ACC112 (cell line): ENCODE results near the gene SLC18A3.

Experiments
- H2AFZ ChIP-seq: fragments of 200-600 bp; sonication (generic); one replicate; pipeline ENCODE4 v1.6.0; 2017; ENCODE audit warnings: antibody characterized with exemption, low read length; ENCODE audit not compliant: unreplicated experiment
- H3K27ac ChIP-seq: fragments of 200-600 bp; sonication (generic); 2 replicates; pipeline ENCODE4 v1.5.1; 2014; ENCODE audit warnings: low read depth, mild to moderate bottlenecking, antibody characterized with exemption, low read length, moderate library complexity
- H3K27me3 ChIP-seq: fragments of 200-600 bp; sonication (generic); 2 replicates; pipeline ENCODE4 v1.6.1; 2014; ENCODE audit warnings: mild to moderate bottlenecking, antibody characterized with exemption, low read length, moderate library complexity, mixed read lengths; ENCODE audit not compliant: insufficient read depth
- H3K36me3 ChIP-seq: fragments of 200-600 bp; sonication (generic); 2 replicates; pipeline ENCODE4 v1.6.1; 2016; ENCODE audit warnings: mild to moderate bottlenecking, antibody characterized with exemption, low read length, moderate library complexity, mixed read lengths; ENCODE audit not compliant: insufficient read depth
- H3K4me1 ChIP-seq: fragments of 200-600 bp; sonication (generic); one replicate; pipeline ENCODE4 v1.6.1; 2016; ENCODE audit warnings: low read length, mixed read lengths; ENCODE audit not compliant: insufficient read depth, unreplicated experiment, control insufficient read depth
- H3K4me3 ChIP-seq: fragments of 200-600 bp; sonication (generic); 2 replicates; pipeline ENCODE4 v1.5.1; 2014; ENCODE audit warnings: mild to moderate bottlenecking, low read depth, low read length
- H3K79me2 ChIP-seq: fragments of 200-600 bp; sonication (generic); one replicate; pipeline ENCODE4 v1.6.0; 2016; ENCODE audit warnings: low read length; ENCODE audit not compliant: control insufficient read depth, unreplicated experiment, insufficient read depth

Gene SLC18A3

GRCh38 chr10:49595713-49596492, 14.2 kb upstream of the SLC18A3 start:
- Histone ChIP-seq H3K4me1 (no peaks in the 10 kb centered on the region), H2AFZ (no peak overlapping the region), H3K27ac (no peak overlapping the region), H3K79me2 (no peaks in the 10 kb centered on the region), H3K36me3 (no peaks in the 10 kb centered on the region), H3K4me3 (no peak overlapping the region), H3K27me3 (no peaks in the 10 kb centered on the region)

GRCh38 chr10:49596493-49596809, 13.7 kb upstream of the SLC18A3 start:
- Histone ChIP-seq H3K36me3 (no peaks in the 10 kb centered on the region), H3K4me1 (no peaks in the 10 kb centered on the region), H3K79me2 (no peaks in the 10 kb centered on the region), H3K27ac (no peak overlapping the region), H2AFZ (no peak overlapping the region), H3K27me3 (no peaks in the 10 kb centered on the region), H3K4me3 (no peak overlapping the region)

GRCh38 chr10:49596836-49597235, 13.3 kb upstream of the SLC18A3 start:
- Histone ChIP-seq H3K4me1 (peaks cover 3% of the 10 kb centered on the region), H3K36me3 (no peaks in the 10 kb centered on the region), H3K27me3 (0 out of 2 replicates have a peak, but pooled peaks cover under 1% of the 10 kb centered on the region), H3K79me2 (no peaks in the 10 kb centered on the region), H2AFZ (no peak overlapping the region), H3K4me3 (no peak overlapping the region), H3K27ac (no peak overlapping the region)

- Histone ChIP-seq H3K27me3 (peaks cover 8% of the 10 kb centered on the region), H3K27ac (no peak overlapping the region), H3K4me3 (no peak overlapping the region), H3K36me3 (no peaks in the 10 kb centered on the region), H2AFZ (no peak overlapping the region), H3K4me1 (peaks cover 7% of the 10 kb centered on the region), H3K79me2 (no peaks in the 10 kb centered on the region)
These were observed 12.5 kb upstream of the SLC18A3 start for GRCh38 chr10:49597426-49598163.

GRCh38 chr10:49598164-49598856, 11.8 kb upstream of the SLC18A3 start:
- Histone ChIP-seq H3K27ac (no peak overlapping the region), H3K36me3 (no peaks in the 10 kb centered on the region), H3K27me3 (peaks cover 15% of the 10 kb centered on the region), H2AFZ (no peak overlapping the region), H3K4me1 (peaks cover 7% of the 10 kb centered on the region), H3K79me2 (no peaks in the 10 kb centered on the region), H3K4me3 (no peak overlapping the region)

- peaks cover 7% of the 10 kb centered on the region for H3K4me1 ChIP-seq
- H3K4me3 ChIP-seq = no peak overlapping the region
- peaks cover 22% of the 10 kb centered on the region for H3K27me3 ChIP-seq
- no peaks in the 10 kb centered on the region for H3K79me2 ChIP-seq
- no peaks in the 10 kb centered on the region for H3K36me3 ChIP-seq
- no peak overlapping the region for H2AFZ ChIP-seq
- H3K27ac ChIP-seq = no peak overlapping the region
These were observed 11.1 kb upstream of the SLC18A3 start for GRCh38 chr10:49598986-49599385.

GRCh38 chr10:49599546-49599945, 10.6 kb upstream of the SLC18A3 start:
- Histone ChIP-seq H3K27ac (no peak overlapping the region), H3K36me3 (no peaks in the 10 kb centered on the region), H3K4me1 (peaks cover 7% of the 10 kb centered on the region), H3K27me3 (peaks cover 27% of the 10 kb centered on the region), H3K4me3 (no peak overlapping the region), H2AFZ (no peak overlapping the region), H3K79me2 (no peaks in the 10 kb centered on the region)

- H3K4me3 ChIP-seq = no peak overlapping the region
- H3K4me1 ChIP-seq = peaks cover 7% of the 10 kb centered on the region
- H2AFZ ChIP-seq = no peak overlapping the region
- H3K36me3 ChIP-seq = no peaks in the 10 kb centered on the region
- H3K79me2 ChIP-seq = no peaks in the 10 kb centered on the region
- H3K27ac ChIP-seq = no peak overlapping the region
- H3K27me3 ChIP-seq = peaks cover 32% of the 10 kb centered on the region
These were observed 10.1 kb upstream of the SLC18A3 start for GRCh38 chr10:49600046-49600445.

GRCh38 chr10:49600781-49601400, 9.2 kb upstream of the SLC18A3 start:
- Histone ChIP-seq H3K4me3 (no peak overlapping the region), H2AFZ (no peak overlapping the region), H3K4me1 (peaks cover 7% of the 10 kb centered on the region), H3K27me3 (peaks cover 36% of the 10 kb centered on the region), H3K79me2 (no peaks in the 10 kb centered on the region), H3K36me3 (no peaks in the 10 kb centered on the region), H3K27ac (no peak overlapping the region)

GRCh38 chr10:49601857-49602256, 8.3 kb upstream of the SLC18A3 start:
- H3K27ac ChIP-seq = no peak overlapping the region
- H3K36me3 ChIP-seq = no peaks in the 10 kb centered on the region
- H3K27me3 ChIP-seq = peaks cover 36% of the 10 kb centered on the region
- no peak overlapping the region for H2AFZ ChIP-seq
- no peak overlapping the region for H3K4me3 ChIP-seq
- no peaks in the 10 kb centered on the region for H3K79me2 ChIP-seq
- H3K4me1 ChIP-seq = peaks cover 7% of the 10 kb centered on the region
